Measurements from ENCODE around the gene NOA1.

The NOA1 gene

GRCh38 chr4:56977321-56978012 is at the start of gene NOA1:
NOA1 (minus strand) TSS chr4:56977606; CDS start chr4:56977585, 21 bp downstream.
- peak; percentile 30 for FAIRE-seq

DNA sequence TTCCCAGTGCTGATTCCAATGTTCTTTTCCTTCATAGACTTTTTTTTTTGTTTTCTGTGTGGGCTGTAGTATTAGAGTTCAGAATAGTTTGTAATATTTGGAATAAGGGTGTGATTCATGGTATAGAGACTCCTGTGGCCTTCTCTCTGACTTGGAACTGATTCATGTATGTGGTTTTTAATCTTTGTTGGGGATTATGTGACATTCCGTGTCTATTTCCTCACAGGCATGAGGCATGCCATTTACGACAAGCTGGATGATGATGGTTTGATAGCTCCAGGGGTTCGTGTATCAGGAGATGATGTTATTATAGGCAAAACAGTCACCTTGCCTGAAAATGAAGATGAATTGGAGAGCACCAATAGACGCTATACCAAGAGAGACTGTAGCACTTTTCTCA is 45.7 kb upstream of the NOA1 start:
- FAIRE-seq: no peak

DNA sequence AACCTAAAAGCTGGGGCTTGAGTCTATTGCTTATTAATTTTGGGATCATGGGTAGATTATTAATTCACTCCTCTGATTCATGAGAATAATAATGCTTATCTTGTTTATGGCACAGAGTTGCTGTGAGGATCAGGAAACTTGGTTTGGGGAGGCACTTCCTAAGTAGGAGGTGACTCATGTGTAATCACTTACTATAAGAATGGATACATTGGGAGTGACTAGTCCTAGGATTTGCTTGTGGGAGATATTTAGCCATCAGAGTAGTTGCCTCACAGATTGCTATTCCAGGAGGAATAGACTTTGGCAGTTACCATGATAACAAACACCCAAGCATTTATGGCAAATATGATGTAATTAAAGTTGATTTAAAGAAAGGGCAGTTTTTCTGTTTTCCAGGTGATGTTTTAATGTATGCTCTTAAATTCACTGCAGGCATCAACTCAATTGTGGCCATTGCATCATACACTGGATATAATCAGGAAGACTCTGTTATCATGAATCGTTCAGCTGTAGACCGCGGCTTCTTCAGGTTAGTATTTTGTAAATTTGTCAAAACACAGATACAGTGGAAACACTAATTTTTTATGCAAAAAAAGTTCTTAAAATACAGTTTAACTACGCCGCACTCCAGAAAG is 43.2 kb upstream of the NOA1 start:
- FAIRE-seq: no peak

- FAIRE-seq: no peak
These were observed 41.6 kb upstream of the NOA1 start for GRCh38 chr4:57018980-57019379.

DNA sequence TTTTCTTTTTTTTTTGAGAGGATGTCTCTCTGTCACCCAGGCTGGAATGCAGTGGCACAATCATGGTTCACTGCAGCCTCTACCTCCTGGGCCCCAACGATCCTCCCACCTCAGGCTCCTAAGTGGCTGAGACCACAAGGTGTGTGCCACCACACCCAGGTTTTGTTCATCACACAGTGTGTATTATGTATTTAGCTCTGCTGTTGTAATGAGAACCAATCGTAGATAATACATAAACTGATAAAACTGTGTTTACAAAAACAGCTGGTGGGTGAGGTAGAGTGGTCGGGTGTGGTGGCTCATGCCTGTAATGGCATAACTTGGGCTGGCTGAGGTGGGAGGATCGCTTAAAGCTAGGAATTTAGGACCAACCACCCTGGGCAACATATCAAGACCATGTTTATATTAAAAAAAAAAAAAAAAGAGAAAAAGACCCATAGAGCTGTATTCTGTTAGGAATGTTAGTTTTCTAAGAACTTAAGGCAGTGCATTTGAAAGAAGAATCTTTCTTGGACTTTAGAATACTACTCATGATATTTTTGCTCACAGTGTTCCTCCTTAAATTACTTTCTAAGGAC is 36.2 kb upstream of the NOA1 start:
- no peak for FAIRE-seq

GRCh38 chr4:56999751-57000150 is 22.3 kb upstream of the NOA1 start:
- FAIRE-seq: no peak

DNA sequence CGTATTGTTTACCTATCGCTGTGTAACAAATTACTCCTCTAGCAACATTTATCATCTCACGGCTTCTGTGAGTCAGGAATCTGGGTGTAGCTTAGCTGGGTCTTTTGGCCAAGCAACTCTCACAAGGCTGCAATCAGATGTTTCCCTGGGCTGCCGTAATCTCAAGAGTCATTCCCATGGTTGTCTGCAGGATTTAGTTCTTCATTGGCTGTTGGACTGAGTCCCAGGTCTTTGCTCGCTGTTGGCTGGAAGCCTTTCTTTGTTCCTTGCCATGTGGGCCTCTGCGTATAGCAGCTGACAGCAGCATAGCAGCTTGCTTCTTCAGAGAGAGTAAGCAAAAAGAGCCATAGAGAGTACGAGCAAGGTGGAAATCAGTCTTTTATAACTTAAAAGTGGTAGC is 18.1 kb upstream of the NOA1 start:
- no peak for FAIRE-seq

DNA sequence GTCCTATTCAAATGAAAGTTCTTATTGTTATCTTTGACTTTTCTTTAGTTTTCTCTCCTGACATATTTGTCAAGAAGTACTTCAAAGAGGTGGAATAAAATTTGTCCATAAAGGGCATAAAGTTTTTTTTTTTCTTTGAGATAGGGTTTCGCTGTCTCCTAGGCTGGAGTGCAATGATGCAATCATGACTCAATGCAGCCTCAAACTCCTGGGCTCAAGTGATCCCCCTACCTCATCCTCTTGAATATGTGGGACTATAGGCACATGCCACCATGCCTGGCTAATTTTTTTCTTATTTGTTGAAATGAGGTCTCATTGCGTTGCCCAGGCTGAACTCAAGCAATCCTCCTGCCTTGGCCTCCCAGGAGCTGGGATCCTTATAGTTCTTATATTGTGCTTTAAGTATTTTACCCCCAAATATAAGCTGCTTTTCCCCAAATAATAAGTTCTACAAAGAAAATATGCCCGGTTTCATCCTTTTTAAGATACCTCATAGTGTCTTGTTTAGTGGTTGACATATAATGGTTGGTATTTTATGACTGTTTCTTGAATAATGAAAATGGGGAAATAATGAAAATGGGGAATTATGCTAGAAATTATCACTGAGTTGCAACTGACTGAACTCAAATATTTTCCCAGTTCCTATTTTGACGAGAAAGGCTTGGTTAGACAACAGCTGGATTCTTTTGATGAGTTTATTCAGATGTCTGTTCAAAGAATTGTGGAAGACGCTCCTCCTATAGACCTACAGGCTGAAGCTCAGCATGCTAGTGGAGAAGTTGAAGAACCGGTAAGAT is 12.9 kb upstream of the NOA1 start:
- no peak for FAIRE-seq

DNA sequence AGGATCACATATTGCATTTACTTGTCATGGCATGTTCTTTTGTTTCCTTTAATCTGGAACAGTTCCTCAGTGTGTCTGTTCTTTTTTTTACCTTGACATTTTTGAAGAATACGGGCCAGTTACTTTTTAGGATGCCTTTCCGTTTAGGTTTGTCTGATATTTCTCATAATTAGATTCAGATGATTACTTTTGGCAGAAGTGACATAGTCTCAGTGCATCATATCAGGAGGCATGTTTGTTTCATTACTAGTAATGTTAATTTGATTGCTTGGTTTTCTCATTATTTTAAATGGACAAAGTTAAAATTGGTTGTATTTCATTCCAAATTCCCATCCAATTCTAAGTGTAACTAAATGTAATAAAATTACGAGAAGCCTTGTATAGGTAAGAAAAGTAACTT is 9.5 kb upstream of the NOA1 start:
- FAIRE-seq: no peak

- FAIRE-seq: no peak
These were observed 8.8 kb upstream of the NOA1 start for GRCh38 chr4:56986192-56986591.

- FAIRE-seq: no peak
These were observed 4.4 kb upstream of the NOA1 start for GRCh38 chr4:56981795-56982201.

DNA sequence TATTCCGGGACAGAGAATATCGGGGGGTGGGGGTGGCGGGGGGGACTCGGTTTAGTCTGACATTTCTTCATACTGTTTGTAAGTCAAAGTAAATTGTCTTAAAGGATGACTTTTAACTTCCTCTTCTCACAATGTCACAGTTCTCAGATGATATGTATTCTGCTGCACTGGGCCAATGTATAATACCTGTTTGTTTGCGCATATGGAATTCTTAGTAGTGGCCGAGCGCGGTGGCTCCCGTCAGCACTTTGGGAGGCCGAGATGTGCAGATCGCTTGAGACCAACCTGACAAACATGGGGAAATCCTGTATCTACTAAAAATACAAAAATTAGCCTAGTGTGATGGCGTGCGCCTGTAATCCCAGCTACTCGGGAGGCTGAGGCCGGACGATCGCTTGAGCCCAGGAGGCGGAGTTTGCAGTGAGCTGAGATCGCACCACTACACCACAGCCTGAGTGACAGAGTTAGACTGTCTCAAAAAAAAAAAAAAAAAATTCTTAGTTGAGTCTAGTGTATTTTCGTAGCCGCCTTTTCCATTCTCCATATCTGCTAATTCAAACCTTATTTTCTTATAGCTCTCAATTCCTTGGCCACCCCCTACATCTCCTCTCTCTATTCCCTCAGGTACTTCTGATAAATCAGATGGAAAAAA is 2.1 kb upstream of the NOA1 start:
- FAIRE-seq: no peak

DNA sequence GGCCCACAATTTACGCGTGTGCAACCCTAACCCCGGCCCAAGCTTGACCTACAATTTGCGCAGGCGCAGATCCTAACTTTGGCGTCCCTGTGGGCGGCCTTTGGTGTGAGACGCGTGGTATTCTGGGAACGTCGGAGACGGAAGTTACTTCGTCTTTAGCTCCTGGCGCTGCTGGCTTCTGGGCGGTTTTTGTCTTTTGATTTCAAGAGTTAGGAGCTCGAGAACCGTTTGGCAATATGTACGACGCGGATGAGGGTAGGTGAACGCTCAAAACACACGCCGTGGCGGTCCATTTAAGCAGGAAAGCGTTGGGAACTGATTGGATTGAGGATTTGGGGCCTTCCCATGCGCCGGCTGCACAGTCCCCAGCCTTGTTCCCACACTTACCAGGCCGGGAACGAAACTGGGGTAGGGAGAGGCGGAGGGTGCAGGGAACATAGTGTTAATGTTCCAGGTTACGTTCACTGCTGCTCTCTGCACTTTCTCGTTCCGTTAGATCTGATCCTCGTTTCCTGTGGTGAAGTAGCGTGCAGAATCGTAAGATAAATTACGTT is 1.4 kb upstream of the NOA1 start, which contains the start of gene POLR2B:
Gene POLR2B (plus strand): TSS at position 147 of the 554 bp plus-strand sequence. CDS start 90 bp downstream, at position 237.
- FAIRE-seq: no peak

DNA sequence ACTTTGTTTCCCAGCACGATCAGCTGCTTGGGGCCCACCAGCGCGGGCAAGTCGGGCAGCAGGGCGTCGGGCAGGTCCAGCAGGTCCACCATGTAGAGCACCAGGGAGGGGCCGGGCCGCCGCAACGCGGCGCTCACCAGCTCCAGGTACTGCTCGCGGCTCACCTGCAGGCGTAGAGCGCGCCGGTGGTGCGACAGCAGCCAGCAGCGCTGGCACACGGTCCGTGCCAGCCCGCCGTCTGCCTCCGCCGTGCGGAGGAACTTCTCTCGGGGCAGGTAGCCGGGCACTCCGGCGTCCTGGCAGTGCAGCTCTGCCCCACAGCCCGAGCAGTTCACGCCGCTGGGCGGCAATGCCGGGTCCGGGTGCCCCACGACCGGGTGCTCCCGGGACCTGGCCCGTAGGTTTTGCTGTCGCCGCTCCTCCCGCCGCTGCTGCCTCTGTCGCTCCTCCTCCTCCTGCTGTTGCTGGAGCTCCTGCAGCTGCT is 527 bp downstream of the NOA1 start:
- no peak for FAIRE-seq

DNA sequence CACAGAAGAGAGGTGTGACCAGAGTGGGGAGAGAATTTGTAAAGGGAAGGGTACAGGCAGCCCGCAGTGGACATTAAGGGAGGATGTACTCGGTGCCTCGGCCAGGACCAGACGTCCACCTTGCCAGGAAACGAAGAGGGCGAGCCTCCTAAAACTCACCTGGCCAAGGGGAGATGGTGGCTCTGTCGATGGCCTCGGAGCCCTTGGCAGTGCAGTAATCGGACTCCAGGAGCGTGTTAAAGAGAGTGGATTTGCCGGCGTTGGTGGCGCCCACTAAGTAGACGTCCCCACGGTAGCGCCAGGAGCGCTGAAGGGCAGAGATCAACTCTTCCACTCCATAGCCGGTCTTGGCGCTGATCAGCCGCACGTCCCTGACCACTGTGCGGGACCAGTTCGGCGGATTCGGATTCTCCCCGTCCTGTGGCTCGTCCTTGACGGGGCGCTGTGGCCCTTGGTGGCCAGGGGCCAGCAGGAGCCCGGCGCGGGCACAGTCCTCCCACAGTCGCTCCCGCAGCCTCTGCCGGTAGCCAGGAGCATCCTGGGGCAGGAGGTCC is 1.0 kb downstream of the NOA1 start:
- no peak for FAIRE-seq

DNA sequence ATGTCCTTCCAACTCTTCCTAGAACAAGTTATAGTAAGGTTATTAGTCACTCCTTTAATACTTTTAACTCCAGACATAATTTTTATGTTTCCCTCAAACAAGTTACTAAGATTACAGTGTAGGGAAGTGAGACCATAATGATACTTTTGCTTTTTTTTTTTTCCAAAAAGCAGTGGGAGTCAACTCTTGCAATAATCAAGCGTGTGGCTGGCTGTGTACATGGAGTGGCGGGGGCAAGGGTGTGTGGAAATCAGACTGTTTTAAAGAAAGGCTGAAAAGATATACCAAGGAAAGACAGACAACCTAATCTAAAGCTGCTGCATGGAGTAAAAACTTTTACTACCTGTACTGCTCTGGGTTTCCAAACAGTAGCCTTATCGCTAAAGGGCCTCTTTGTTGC is 4.1 kb downstream of the NOA1 start:
- no peak for FAIRE-seq

GRCh38 chr4:56972809-56973208 is 4.6 kb downstream of the NOA1 start:
- FAIRE-seq: no peak

- no peak for FAIRE-seq
These were observed 5.0 kb downstream of the NOA1 start for GRCh38 chr4:56972389-56972788.

DNA sequence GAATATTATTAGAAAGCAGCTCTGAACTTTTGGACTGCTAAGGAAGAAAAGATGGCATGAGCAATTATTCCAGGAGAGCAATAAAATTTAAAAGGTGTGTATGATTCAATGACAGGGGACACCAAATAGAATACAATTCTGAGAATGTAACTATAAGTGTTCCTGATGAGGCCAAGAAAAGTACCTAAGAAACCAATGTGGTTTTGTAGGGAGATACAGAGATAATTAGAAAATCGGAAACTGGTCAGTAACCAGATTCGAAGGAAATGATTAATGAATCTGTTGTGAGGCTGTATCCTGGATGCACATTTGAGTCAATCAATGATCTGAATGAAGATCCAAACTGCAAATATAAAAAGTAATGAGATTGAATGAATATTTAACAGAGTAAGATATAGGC is 6.0 kb downstream of the NOA1 start:
- FAIRE-seq: no peak

GRCh38 chr4:56961107-56961500 is 16.3 kb downstream of the NOA1 start:
- no peak for FAIRE-seq

- no peak for FAIRE-seq
These were observed 18.3 kb downstream of the NOA1 start for GRCh38 chr4:56959100-56959499.

DNA sequence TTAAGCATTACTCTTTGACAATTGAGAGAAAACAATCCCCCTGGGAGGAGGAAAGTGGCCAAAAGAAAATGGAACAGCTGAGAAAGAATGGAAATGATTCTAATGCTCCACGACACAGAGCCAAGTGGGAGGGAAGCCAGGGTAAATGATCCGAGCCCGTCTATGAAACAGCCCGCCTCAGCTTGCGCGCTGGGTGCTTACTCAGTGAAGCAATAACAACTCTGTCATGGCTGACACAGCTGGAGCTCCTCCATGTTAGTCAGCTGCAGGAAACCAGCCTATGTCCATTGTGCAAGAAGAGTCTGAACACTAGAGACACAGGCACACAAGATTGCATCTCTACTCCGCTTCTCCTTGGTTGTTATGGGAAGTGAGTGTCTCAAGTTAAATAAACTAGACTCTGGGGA is 19.3 kb downstream of the NOA1 start:
- FAIRE-seq: peak; percentile 49
